GM12892 (cell line): ENCODE measurements around the gene CBY2.

Source experiments
- DNase-seq: peaks from one replicate; pipeline ENCODE4 v3.0.0; 2011; ENCODE audit not compliant: insufficient read length
- FAIRE-seq: peaks from 2 replicates; lab custom pipeline; 2011; peaks lifted over from hg19 to GRCh38; lab: Jason Lieb, UNC
- POLR2A ChIP-seq: IDR thresholded peaks from 2 replicates; pipeline ENCODE4 v1.6.1; 2011; ENCODE audit warnings: low read depth, low read length, control low read depth
- POLR2AphosphoS5 ChIP-seq: IDR thresholded peaks from 2 replicates; pipeline ENCODE4 v1.6.1; 2011; ENCODE audit warnings: low read depth, low read length, control low read depth
- TAF1 ChIP-seq: IDR thresholded peaks from 2 replicates; pipeline ENCODE4 v1.6.1; 2011; ENCODE audit warnings: low read depth, mild to moderate bottlenecking, control low read depth, low read length, borderline replicate concordance

The CBY2 gene

DNA sequence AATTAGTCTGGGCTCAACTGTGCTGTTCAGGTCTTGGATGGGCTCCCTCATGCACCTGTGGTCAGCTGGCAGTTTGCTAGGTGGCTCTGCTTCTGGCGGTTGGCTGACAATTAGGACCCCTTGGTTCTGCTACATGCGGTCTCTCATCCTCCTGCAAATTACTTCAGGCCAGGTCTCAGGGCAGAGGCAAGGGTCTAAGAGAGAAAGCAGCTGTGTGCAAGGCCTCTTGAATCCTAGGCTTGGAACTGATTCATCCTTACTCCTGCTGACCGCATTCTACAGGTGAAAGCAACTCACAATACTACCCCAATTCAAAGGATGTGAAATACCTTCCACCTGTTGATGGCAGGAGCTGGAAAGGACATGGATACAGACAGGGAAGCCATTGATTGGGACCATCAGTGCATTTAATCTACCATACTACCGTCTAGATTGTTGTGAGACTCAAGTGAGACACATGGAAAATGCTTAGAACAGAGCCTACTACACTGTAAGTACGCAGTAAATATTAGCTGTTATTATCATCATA, 19.1 kb downstream of the CBY2 start:
- TF ChIP-seq TAF1 (no peak), POLR2AphosphoS5 (no peak), POLR2A (no peak)
- DNase-seq (no peak), FAIRE-seq (no peak)

- FAIRE-seq = no peak
- no peak for DNase-seq
- TF ChIP-seq TAF1 = no peak
- no peak for TF ChIP-seq POLR2A
- TF ChIP-seq POLR2AphosphoS5 = no peak
Observed at GRCh38 chr13:45723798-45724197, 21.7 kb downstream of the CBY2 start.

DNA sequence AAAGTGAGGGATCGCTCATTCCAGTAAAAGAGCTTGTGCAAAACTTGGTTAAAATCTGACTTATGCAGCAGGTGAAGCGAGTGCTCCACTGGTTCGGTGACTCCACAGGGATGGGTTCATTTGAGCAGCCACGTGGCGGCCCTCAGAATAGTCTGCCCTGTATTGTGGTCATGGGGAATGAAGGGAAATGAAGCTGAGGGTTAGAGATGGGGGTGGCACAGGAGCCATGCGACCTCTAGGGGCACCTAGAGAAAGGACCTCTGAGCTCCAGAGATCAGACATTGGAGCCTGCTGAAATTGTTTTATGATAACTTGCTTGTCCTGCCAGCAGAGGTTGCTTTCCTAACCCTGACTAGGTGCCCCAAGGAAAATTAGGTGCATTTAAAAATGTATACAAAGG, 26.6 kb downstream of the CBY2 start:
- FAIRE-seq (peak; percentile 70), DNase-seq (no peak)
- TF ChIP-seq TAF1 = no peak
- TF ChIP-seq POLR2A = no peak
- no peak for TF ChIP-seq POLR2AphosphoS5

DNA sequence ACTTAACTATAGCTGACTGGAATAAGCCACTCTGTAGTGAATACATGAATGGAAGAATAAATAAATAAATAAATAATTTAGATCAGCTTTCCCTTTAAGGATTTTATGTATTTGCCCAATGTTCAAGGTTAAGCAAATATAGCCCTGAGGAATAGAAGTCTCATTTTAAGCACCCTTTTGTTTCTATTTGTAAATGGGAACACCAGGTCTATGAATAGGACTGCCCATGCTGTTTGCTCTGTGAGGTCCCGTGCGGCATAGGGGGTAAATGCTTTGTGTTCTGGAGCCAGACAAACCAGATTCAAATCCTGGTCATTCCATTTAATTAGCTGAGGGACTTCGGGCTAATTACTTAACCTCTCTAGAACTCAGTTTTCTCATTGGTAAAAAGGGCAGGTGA, 29.3 kb downstream of the CBY2 start:
- TF ChIP-seq POLR2AphosphoS5 (no peak), TAF1 (no peak), POLR2A (no peak)
- no peak for FAIRE-seq
- no peak for DNase-seq

- FAIRE-seq (no peak), DNase-seq (no peak)
- TF ChIP-seq POLR2A (no peak), TAF1 (no peak), POLR2AphosphoS5 (no peak)
Observed at GRCh38 chr13:45732916-45733315, 30.8 kb downstream of the CBY2 start.

DNA sequence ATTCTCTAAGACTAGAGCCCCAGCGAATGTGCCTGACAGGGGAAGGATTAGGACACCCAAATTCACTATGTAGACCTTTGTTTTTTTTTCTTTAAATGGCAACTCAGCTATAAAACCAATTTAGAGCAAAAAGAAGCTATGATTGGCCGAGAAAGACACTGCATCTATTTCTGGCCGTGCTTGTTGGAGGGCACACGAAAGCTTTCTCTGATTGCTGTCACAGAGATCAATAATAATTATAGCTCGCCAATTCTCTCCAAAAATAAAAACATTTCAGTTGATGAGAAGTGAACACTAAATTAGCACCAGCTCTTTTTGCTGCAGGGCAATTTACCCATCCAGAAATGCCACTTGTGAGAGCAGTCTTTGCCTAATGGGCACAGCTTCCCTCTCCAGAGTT, 31.2 kb downstream of the CBY2 start:
- FAIRE-seq (no peak), DNase-seq (no peak)
- TF ChIP-seq POLR2A (no peak), TAF1 (no peak), POLR2AphosphoS5 (no peak)

GRCh38 chr13:45737571-45738017, 35.5 kb downstream of the CBY2 start:
- FAIRE-seq (no peak), DNase-seq (no peak)
- TF ChIP-seq POLR2A = no peak
- no peak for TF ChIP-seq POLR2AphosphoS5
- no peak for TF ChIP-seq TAF1

GRCh38 chr13:45742985-45743384, 40.9 kb downstream of the CBY2 start:
- no peak for FAIRE-seq
- TF ChIP-seq POLR2AphosphoS5 (no peak), TAF1 (no peak)
- no peak for DNase-seq

- DNase-seq = no peak
- FAIRE-seq = no peak
- TF ChIP-seq POLR2AphosphoS5 (no peak), POLR2A (no peak), TAF1 (no peak)
Observed at GRCh38 chr13:45744979-45745378, 42.9 kb downstream of the CBY2 start.

GRCh38 chr13:45747071-45747470, 45.0 kb downstream of the CBY2 start:
- no peak for FAIRE-seq
- TF ChIP-seq TAF1 = no peak
- no peak for TF ChIP-seq POLR2AphosphoS5
- no peak for TF ChIP-seq POLR2A

GRCh38 chr13:45748941-45749759, 47.0 kb downstream of the CBY2 start:
- DNase-seq (no peak), FAIRE-seq (no peak)
- TF ChIP-seq POLR2A (no peak), TAF1 (no peak), POLR2AphosphoS5 (no peak)

More at GRCh38 chr13:45747071-45747470, 45.0 kb downstream of the CBY2 start:
- DNase-seq = no peak

- no peak for DNase-seq
- no peak for TF ChIP-seq TAF1
- no peak for TF ChIP-seq POLR2AphosphoS5
- TF ChIP-seq POLR2A = no peak
- no peak for FAIRE-seq
Observed at GRCh38 chr13:45750566-45750965, 48.4 kb downstream of the CBY2 start.

DNA sequence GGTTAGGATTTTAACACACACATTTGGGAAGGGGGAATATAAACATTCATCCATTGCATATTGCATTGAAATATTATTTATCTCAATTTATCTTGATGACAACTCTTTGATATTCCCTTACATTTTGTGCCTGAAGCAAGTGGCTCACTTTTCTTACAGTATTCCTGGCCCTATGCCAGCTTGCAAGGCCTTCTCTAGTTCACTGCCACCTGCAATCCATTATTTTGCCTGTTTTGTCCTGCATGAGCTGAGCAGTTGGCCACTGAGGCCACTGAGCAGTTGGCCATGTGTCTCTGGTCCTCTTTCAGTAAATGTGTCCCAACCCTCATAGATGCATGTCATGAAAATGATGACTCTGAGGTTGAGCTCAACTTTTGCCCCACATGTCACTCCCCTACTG, 49.8 kb downstream of the CBY2 start:
- DNase-seq = no peak
- no peak for TF ChIP-seq POLR2AphosphoS5
- no peak for TF ChIP-seq TAF1
- no peak for TF ChIP-seq POLR2A
- no peak for FAIRE-seq
